Erythroblast (primary cell): ENCODE measurements around the gene GPR55.

ENCODE experiments used
- GATA1 ChIP-seq: IDR thresholded peaks from 2 replicates; pipeline ENCODE4 v1.6.1; 2011; ENCODE audit warnings: low read depth, mild to moderate bottlenecking, control low read depth, low read length, moderate library complexity
- POLR2A ChIP-seq: IDR thresholded peaks from 2 replicates; pipeline ENCODE4 v1.6.1; 2011; ENCODE audit warnings: mild to moderate bottlenecking, low read length

DNA sequence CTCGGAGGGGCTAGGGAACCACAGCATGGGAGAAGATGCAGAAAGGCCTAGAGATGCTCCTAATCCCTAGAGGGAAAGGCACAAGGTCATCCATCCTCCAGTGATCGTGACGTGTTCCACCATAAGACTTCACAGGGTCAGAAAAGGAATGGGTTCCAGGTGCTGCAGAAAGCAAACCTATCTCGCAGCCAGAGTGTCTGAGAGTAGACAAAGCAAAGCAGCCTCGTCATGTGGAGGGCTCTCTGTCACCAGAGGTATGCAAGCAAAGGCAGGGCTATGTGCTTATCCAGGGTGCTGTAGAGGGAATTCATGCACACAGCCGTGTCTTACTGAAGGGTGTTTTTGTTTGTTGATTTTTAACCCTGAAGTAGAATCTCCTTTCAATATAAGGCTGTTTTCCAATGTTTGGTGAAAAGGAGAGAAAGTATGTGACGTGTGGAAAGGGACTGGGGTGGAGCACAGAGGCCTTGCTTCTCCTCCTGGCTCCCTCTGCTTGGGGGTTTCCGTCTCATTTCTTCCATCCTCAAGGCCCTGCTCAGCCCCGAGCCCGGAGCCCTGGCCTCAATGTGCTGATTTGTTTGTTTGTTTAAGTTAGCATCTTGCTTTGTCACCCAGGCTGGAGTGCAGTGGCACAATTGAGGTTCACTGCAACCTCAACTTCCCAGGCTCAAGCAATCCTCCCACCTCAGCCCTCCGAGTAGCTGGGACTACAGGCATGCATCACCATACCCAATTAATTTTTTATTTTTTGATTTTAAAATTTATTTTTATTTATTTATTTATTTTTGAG, 3.0 kb downstream of the GPR55 start:
- no peak for TF ChIP-seq POLR2A
- no peak for TF ChIP-seq GATA1
